HCT116 (cell line): Measurements from ENCODE around the gene TRAPPC1. TPM values are rescaled to one million over a fixed set of nuclear protein-coding genes. Genes with fewer than 3 reads are reported as not detected.
A peak's percentile ranks its signal among the peaks of the same experiment; 100 is the strongest.

Experiments used
- ATAC-seq: fragments of 200-7000 bp; cut with Tn5 transposase; 2 replicates; pipeline ENCODE4 v1.9.1; 2020; ENCODE audit warnings: mild to moderate bottlenecking, moderate library complexity
- BruUV-seq: library from RNA; stranded (reverse); fragments of 400-500 nt; replicated peaks from 2 replicates; lab custom pipeline; 2021; lab: Mats Ljungman, UMichigan
- CTCF ChIA-PET: fragments of 300-600 bp; sonication (Branson Sonifier 250); formaldehyde crosslinking; loops from one replicate; lab custom pipeline; 2021; ENCODE audit warnings: antibody characterized with exemption; lab: Charles Lee
- POLR2A ChIA-PET: fragments of 300-600, 350-600 bp; sonication (Branson Sonifier 250); formaldehyde crosslinking; loops from one replicate; lab custom pipeline; 2021; ENCODE audit warnings: antibody characterized with exemption; lab: Charles Lee
- RAD21 ChIA-PET, 2 experiments: fragments of 300-600 bp; sonication (Branson Sonifier 250); formaldehyde crosslinking; loops; one replicate each; lab custom pipeline; 2023; ENCODE audit warnings: low total read pairs in 2 of 2; ENCODE audit not compliant: uncharacterized antibody in 2 of 2, unreplicated experiment in 2 of 2, low non-redundant PET in 1 of 2; lab: Charles Lee
- DNase-seq: peaks from one replicate; pipeline ENCODE4 v3.0.0-alpha.2; 2010; ENCODE audit warnings: low read depth, low spot score
- H2AFZ ChIP-seq: fragments of 200-600 bp; shearing (Covaris generic), sonication (generic); 2 replicates; pipeline ENCODE4 v1.6.1; 2017; ENCODE audit warnings: low read depth, mixed run types, mixed read lengths, antibody characterized with exemption, low read length; ENCODE audit not compliant: poor library complexity, severe bottlenecking
- H3K27ac ChIP-seq: 2 replicates; pipeline ENCODE4 v1.5.1; 2012; ENCODE audit warnings: low read depth, low read length
- H3K27me3 ChIP-seq: fragments of 200-600 bp; sonication (generic); 2 replicates; pipeline ENCODE4 v1.6.1; 2016; ENCODE audit warnings: mixed run types, low read length, mixed read lengths; ENCODE audit not compliant: insufficient read depth
- H3K36me3 ChIP-seq, 2 experiments: fragments of 200-500 bp in 1 of 2; fragments of 200-600 bp in 1 of 2; sonication (Bioruptor generic) in 1 of 2; sonication (generic) in 1 of 2; 2 replicates each; pipeline versions ENCODE4 v1.5.1 to v1.6.1; 2014 to 2016; ENCODE audit warnings: low read length in 2 of 2, inconsistent platforms in 1 of 2, mixed read lengths in 1 of 2, mixed run types in 1 of 2; ENCODE audit not compliant: insufficient read depth in 2 of 2, control insufficient read depth in 1 of 2
- H3K4me1 ChIP-seq, 2 experiments: fragments of 200-600 bp in 1 of 2; sonication (generic) in 1 of 2; 2 replicates each; pipeline versions ENCODE4 v1.5.1 to v1.6.1; 2012 to 2017; ENCODE audit warnings: low read length in 2 of 2, inconsistent platforms in 1 of 2, mild to moderate bottlenecking in 1 of 2, mixed read lengths in 1 of 2, mixed run types in 1 of 2, moderate library complexity in 1 of 2; ENCODE audit not compliant: insufficient read depth in 2 of 2, control insufficient read depth in 1 of 2
- H3K4me2 ChIP-seq: fragments of 200-600 bp; sonication (generic); 2 replicates; pipeline ENCODE4 v1.6.1; 2017; ENCODE audit warnings: mixed run types, low read length, mixed read lengths
- H3K4me3 ChIP-seq, 2 experiments: fragments of 200-600 bp in 1 of 2; sonication (generic) in 1 of 2; replicated peaks in 1 of 2; 2 replicates each; pipeline ENCODE4 v1.5.1; 2011 to 2016; ENCODE audit warnings: low read length in 2 of 2, control low read depth in 1 of 2, low read depth in 1 of 2, mild to moderate bottlenecking in 1 of 2, mixed read lengths in 1 of 2, mixed run types in 1 of 2
- H3K79me2 ChIP-seq: fragments of 200-600 bp; sonication (generic); 2 replicates; pipeline ENCODE4 v1.6.1; 2017; ENCODE audit warnings: mild to moderate bottlenecking, mixed run types, low read length, moderate library complexity, mixed read lengths; ENCODE audit not compliant: insufficient read depth
- H3K9ac ChIP-seq: fragments of 200-600 bp; sonication (generic); 2 replicates; pipeline ENCODE4 v1.6.1; 2016; ENCODE audit warnings: low read length, mixed read lengths
- H3K9me2 ChIP-seq: fragments of 200-600 bp; sonication (generic), shearing (Covaris generic); 2 replicates; pipeline ENCODE4 v1.6.1; 2017; ENCODE audit warnings: mixed run types, mild to moderate bottlenecking, moderate library complexity; ENCODE audit not compliant: insufficient read depth
- H3K9me3 ChIP-seq, 2 experiments: fragments of 200-500 bp in 1 of 2; fragments of 200-600 bp in 1 of 2; sonication (Bioruptor generic) in 1 of 2; sonication (generic) in 1 of 2; 2 replicates each; pipeline ENCODE4 v1.6.1; 2014 to 2017; ENCODE audit warnings: low read length in 2 of 2, mixed read lengths in 2 of 2, inconsistent platforms in 1 of 2, low read depth in 1 of 2, mild to moderate bottlenecking in 1 of 2, mixed run types in 1 of 2, moderate library complexity in 1 of 2; ENCODE audit not compliant: control insufficient read depth in 1 of 2, insufficient read depth in 1 of 2
- H4K20me1 ChIP-seq: fragments of 200-600 bp; sonication (generic), shearing (Covaris generic); 2 replicates; pipeline ENCODE4 v1.6.1; 2017; ENCODE audit warnings: mixed run types, mild to moderate bottlenecking, moderate library complexity; ENCODE audit not compliant: insufficient read depth
- CEBPB ChIP-seq: IDR thresholded peaks from 2 replicates; pipeline ENCODE4 v1.6.1; 2012; ENCODE audit warnings: low read depth
- FOSL1 ChIP-seq: IDR thresholded peaks from 2 replicates; pipeline ENCODE4 v1.6.1; 2012; ENCODE audit warnings: low read depth
- JUND ChIP-seq: IDR thresholded peaks from 2 replicates; pipeline ENCODE4 v1.6.1; 2012
- MAX ChIP-seq: IDR thresholded peaks from 2 replicates; pipeline ENCODE4 v1.6.1; 2012
- RAD21 ChIP-seq: IDR thresholded peaks from 2 replicates; pipeline ENCODE4 v1.6.1; 2012; ENCODE audit warnings: low read depth, mild to moderate bottlenecking
- REST ChIP-seq: IDR thresholded peaks from 2 replicates; pipeline ENCODE4 v1.6.1; 2012; ENCODE audit warnings: low read depth
- SP1 ChIP-seq: IDR thresholded peaks from 2 replicates; pipeline ENCODE4 v1.6.1; 2012; ENCODE audit warnings: low read depth
- SRF ChIP-seq: IDR thresholded peaks from 2 replicates; pipeline ENCODE4 v1.6.1; 2012; ENCODE audit warnings: low read depth
- ZNF274 ChIP-seq: fragments of 200-500 bp; sonication (Bioruptor generic); IDR thresholded peaks from 2 replicates; pipeline ENCODE4 v1.6.1; 2014; ENCODE audit warnings: mild to moderate bottlenecking, low read depth, low read length, inconsistent platforms
- intact Hi-C: fragments of 100-400 bp; cut with micrococcal nuclease; formaldehyde crosslinking; loops from 2 replicates; pipeline ENCODE4 v1.10.0; 2022
- total RNA-seq: library from RNA; stranded (reverse); gene quantifications from one replicate; pipeline ENCODE4 v1.2.1, GENCODE V29; 2021; ENCODE audit not compliant: unreplicated experiment
- TF ChIP-seq, protein P1 (sequence below): IDR thresholded peaks from 2 replicates; pipeline ENCODE4 v1.6.1; 2012
- TF ChIP-seq, protein P2 (sequence below), 3 experiments: fragments of 200-600 bp in 1 of 3; sonication (generic) in 1 of 3; IDR thresholded peaks in 2 of 3; conservative IDR thresholded peaks in 1 of 3; 2 replicates each; pipeline ENCODE4 v1.5.1; 2012 to 2017; ENCODE audit warnings: low read depth in 2 of 3, low read length in 2 of 3, antibody characterized with exemption in 1 of 3, borderline replicate concordance in 1 of 3, control low read depth in 1 of 3, mild to moderate bottlenecking in 1 of 3, mixed read lengths in 1 of 3, mixed run types in 1 of 3, moderate library complexity in 1 of 3; ENCODE audit not compliant: insufficient read depth in 1 of 3
- TF ChIP-seq, protein P3 (sequence below): IDR thresholded peaks from 2 replicates; pipeline ENCODE4 v1.6.1; 2011; ENCODE audit warnings: mild to moderate bottlenecking, low read length, moderate library complexity; ENCODE audit not compliant: insufficient replicate concordance; ENCODE audit errors: extremely low read depth

TRAPPC1 gene
- total RNA-seq, 1 experiment from 2014 or later, result 123 TPM

- BruUV-seq, result TSS peak; percentile 42
- Histone ChIP-seq H4K20me1 (no peaks in the 10 kb centered on the region), H3K4me1 (peaks cover 8% of the 10 kb centered on the region in 2 experiments), H2AFZ (no peak overlapping the region), H3K79me2 (peaks cover 6% of the 10 kb centered on the region; the same call in 1 of the 2 replicates), H3K27me3 (no peaks in the 10 kb centered on the region), H3K9me2 (no peaks in the 10 kb centered on the region), H3K9me3 (no peaks in the 10 kb centered on the region), H3K4me3 (no peak overlapping the region)
- ATAC-seq, result no peak
- ChIA-PET POLR2A (no interaction called here), RAD21 (no interaction called here)
- intact Hi-C loops, result no loop called here
- no peak for TF ChIP-seq JUND
- TF ChIP-seq, protein P1, sequence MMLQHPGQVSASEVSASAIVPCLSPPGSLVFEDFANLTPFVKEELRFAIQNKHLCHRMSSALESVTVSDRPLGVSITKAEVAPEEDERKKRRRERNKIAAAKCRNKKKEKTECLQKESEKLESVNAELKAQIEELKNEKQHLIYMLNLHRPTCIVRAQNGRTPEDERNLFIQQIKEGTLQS, result no peak
- TF ChIP-seq, protein P2, sequence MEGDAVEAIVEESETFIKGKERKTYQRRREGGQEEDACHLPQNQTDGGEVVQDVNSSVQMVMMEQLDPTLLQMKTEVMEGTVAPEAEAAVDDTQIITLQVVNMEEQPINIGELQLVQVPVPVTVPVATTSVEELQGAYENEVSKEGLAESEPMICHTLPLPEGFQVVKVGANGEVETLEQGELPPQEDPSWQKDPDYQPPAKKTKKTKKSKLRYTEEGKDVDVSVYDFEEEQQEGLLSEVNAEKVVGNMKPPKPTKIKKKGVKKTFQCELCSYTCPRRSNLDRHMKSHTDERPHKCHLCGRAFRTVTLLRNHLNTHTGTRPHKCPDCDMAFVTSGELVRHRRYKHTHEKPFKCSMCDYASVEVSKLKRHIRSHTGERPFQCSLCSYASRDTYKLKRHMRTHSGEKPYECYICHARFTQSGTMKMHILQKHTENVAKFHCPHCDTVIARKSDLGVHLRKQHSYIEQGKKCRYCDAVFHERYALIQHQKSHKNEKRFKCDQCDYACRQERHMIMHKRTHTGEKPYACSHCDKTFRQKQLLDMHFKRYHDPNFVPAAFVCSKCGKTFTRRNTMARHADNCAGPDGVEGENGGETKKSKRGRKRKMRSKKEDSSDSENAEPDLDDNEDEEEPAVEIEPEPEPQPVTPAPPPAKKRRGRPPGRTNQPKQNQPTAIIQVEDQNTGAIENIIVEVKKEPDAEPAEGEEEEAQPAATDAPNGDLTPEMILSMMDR (IDR thresholded peaks at IDR 0.05 in 2 of 3, conservative IDR thresholded peaks at IDR 0.05 in 1 of 3; ENCODE audit: borderline replicate concordance in 1 of 3, insufficient read depth in 1 of 3, low read depth in 2 of 3, low read length in 2 of 3), result no peak
- TF ChIP-seq REST, result no peak
- TF ChIP-seq MAX, result no peak
- TF ChIP-seq ZNF274, result no peak
- TF ChIP-seq RAD21, result no peak
- TF ChIP-seq CEBPB, result no peak
- TF ChIP-seq, protein P3, sequence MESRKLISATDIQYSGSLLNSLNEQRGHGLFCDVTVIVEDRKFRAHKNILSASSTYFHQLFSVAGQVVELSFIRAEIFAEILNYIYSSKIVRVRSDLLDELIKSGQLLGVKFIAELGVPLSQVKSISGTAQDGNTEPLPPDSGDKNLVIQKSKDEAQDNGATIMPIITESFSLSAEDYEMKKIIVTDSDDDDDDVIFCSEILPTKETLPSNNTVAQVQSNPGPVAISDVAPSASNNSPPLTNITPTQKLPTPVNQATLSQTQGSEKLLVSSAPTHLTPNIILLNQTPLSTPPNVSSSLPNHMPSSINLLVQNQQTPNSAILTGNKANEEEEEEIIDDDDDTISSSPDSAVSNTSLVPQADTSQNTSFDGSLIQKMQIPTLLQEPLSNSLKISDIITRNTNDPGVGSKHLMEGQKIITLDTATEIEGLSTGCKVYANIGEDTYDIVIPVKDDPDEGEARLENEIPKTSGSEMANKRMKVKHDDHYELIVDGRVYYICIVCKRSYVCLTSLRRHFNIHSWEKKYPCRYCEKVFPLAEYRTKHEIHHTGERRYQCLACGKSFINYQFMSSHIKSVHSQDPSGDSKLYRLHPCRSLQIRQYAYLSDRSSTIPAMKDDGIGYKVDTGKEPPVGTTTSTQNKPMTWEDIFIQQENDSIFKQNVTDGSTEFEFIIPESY, result no peak
- no peak for TF ChIP-seq SRF
- TF ChIP-seq SP1, result no peak
- TF ChIP-seq FOSL1, result no peak
- TF ChIP-seq, all 23 proteins: peak for 0
- Histone ChIP-seq H3K36me3 (peaks cover 34 to 35% of the 10 kb centered on the region in 2 experiments; a peak in 3 of 4 replicates), H3K4me2 (no peak overlapping the region), H3K27ac (no peak overlapping the region), H3K9ac (no peak overlapping the region)
- DNase-seq, result no peak
- CTCF ChIA-PET, result no interaction called here
These were observed 37.5 kb downstream of the TRAPPC1 start for GRCh38 chr17:7894226-7894625.
